Measurements from ENCODE around the gene MAP2.

The MAP2 gene

GRCh38 chr2:209600341-209601171 lies 176.7 kb downstream of the MAP2 start:
- no peak for DNase-seq

- no peak for DNase-seq
These were observed 177.7 kb downstream of the MAP2 start for GRCh38 chr2:209601497-209601896.

GRCh38 chr2:209602259-209602658 lies 178.4 kb downstream of the MAP2 start:
- DNase-seq, result no peak

- no peak for DNase-seq
These were observed 185.7 kb downstream of the MAP2 start for GRCh38 chr2:209609531-209609930.

GRCh38 chr2:209610631-209611030 lies 186.8 kb downstream of the MAP2 start:
- DNase-seq, result no peak

- no peak for DNase-seq
These were observed 189.9 kb downstream of the MAP2 start for GRCh38 chr2:209613649-209614305.

GRCh38 chr2:209614690-209615369 lies 191.0 kb downstream of the MAP2 start:
- DNase-seq, result no peak

GRCh38 chr2:209619782-209620181 lies 195.9 kb downstream of the MAP2 start:
- no peak for DNase-seq

GRCh38 chr2:209624192-209624938 lies 200.5 kb downstream of the MAP2 start:
- DNase-seq, result no peak

- DNase-seq, result no peak
These were observed 205.8 kb downstream of the MAP2 start for GRCh38 chr2:209629597-209629996.

GRCh38 chr2:209633911-209634310 lies 210.1 kb downstream of the MAP2 start:
- no peak for DNase-seq

- no peak for DNase-seq
These were observed 212.2 kb downstream of the MAP2 start for GRCh38 chr2:209636076-209636475.

- DNase-seq, result no peak
These were observed 213.4 kb downstream of the MAP2 start for GRCh38 chr2:209637293-209637692.

- DNase-seq, result no peak
These were observed 214.5 kb downstream of the MAP2 start for GRCh38 chr2:209638346-209638745.

GRCh38 chr2:209640358-209640757 lies 216.5 kb downstream of the MAP2 start:
- no peak for DNase-seq

- DNase-seq, result no peak
These were observed 218.4 kb downstream of the MAP2 start for GRCh38 chr2:209642146-209642820.

GRCh38 chr2:209644842-209645241 lies 221.0 kb downstream of the MAP2 start:
- DNase-seq, result no peak

- no peak for DNase-seq
These were observed 224.9 kb downstream of the MAP2 start for GRCh38 chr2:209648714-209649113.

- no peak for DNase-seq
These were observed 229.3 kb downstream of the MAP2 start for GRCh38 chr2:209653134-209653533.

- DNase-seq, result no peak
These were observed 237.5 kb downstream of the MAP2 start for GRCh38 chr2:209661286-209661894.

GRCh38 chr2:209662021-209662420 lies 238.2 kb downstream of the MAP2 start:
- DNase-seq, result no peak

GRCh38 chr2:209663139-209663538 lies 239.3 kb downstream of the MAP2 start:
- DNase-seq, result no peak
